Measurements from ENCODE around the gene MYT1. TPM values are rescaled to one million over a fixed set of nuclear protein-coding genes. Genes with fewer than 3 reads are reported as not detected.

MYT1 gene
- total RNA-seq, 1 experiment from 2014 or later = 7.1 TPM

GRCh38 chr20:64279826-64280459, 115.7 kb downstream of the MYT1 start:
- Histone ChIP-seq H2AFZ (ENCODE audit: low read depth, low read length, poor library complexity, severe bottlenecking) (no peak overlapping the region), H3K4me3 (replicated peaks in 1 of 2; ENCODE audit: low read depth in 1 of 2, low read length in 2 of 2) (no peak overlapping the region), H3K79me2 (ENCODE audit: insufficient read depth, low read length) (no peaks in the 10 kb centered on the region), H3K27ac (ENCODE audit: low read depth, low read length) (no peak overlapping the region), H3K4me1 (ENCODE audit: control insufficient read depth in 1 of 2, insufficient read depth in 2 of 2, low read length in 2 of 2) (no peaks in the 10 kb centered on the region), H3K27me3 (ENCODE audit: insufficient read depth, low read length) (no peaks in the 10 kb centered on the region), H3K9me2 (ENCODE audit: insufficient read depth) (no peaks in the 10 kb centered on the region), H3K9me3 (ENCODE audit: control insufficient read depth in 1 of 2, insufficient read depth in 1 of 2, low read depth in 1 of 2, low read length in 2 of 2) (peaks cover 3 to 5% of the 10 kb centered on the region in 2 experiments; a peak in 2 of 4 replicates), H4K20me1 (ENCODE audit: insufficient read depth) (no peaks in the 10 kb centered on the region), H3K4me2 (ENCODE audit: low read length) (no peak overlapping the region), H3K9ac (ENCODE audit: low read length) (no peak overlapping the region), H3K36me3 (ENCODE audit: control insufficient read depth in 1 of 2, insufficient read depth in 2 of 2, low read length in 2 of 2) (no peaks in the 10 kb centered on the region; a peak in 1 of 4 replicates)
- BruUV-seq (replicated peaks) = no TSS peak
- TF ChIP-seq ZBTB33 (IDR thresholded peaks at IDR 0.05; ENCODE audit: extremely low read depth, insufficient replicate concordance, low read length) (no peak), REST (IDR thresholded peaks at IDR 0.05; ENCODE audit: low read depth) (no peak), CBX3 (IDR thresholded peaks at IDR 0.05; ENCODE audit: low read depth) (no peak), FOSL1 (IDR thresholded peaks at IDR 0.05; ENCODE audit: low read depth) (no peak), SRF (IDR thresholded peaks at IDR 0.05; ENCODE audit: low read depth) (no peak), ZNF274 (IDR thresholded peaks at IDR 0.05; ENCODE audit: low read depth, low read length) (no peak), EGR1 (IDR thresholded peaks at IDR 0.05; ENCODE audit: low read depth) (no peak), RAD21 (IDR thresholded peaks at IDR 0.05; ENCODE audit: low read depth) (no peak), SP1 (IDR thresholded peaks at IDR 0.05; ENCODE audit: low read depth) (no peak), ZFX (IDR thresholded peaks at IDR 0.05) (no peak), MAX (IDR thresholded peaks at IDR 0.05) (no peak), SIN3A (IDR thresholded peaks at IDR 0.05; ENCODE audit: low read depth) (no peak), TCF7L2 (IDR thresholded peaks at IDR 0.05; ENCODE audit: borderline replicate concordance, extremely low read depth, insufficient read depth, insufficient read length) (no peak), EZH2phosphoT487 (IDR thresholded peaks at IDR 0.05; ENCODE audit: borderline replicate concordance) (no peak), POLR2A (IDR thresholded peaks at IDR 0.05; ENCODE audit: borderline replicate concordance, extremely low read depth, insufficient read depth, insufficient read length) (no peak), ELF1 (IDR thresholded peaks at IDR 0.05; ENCODE audit: borderline replicate concordance, low read depth) (no peak), YY1 (IDR thresholded peaks at IDR 0.05; ENCODE audit: extremely low read depth, insufficient replicate concordance, low read depth, low read length) (no peak), CTCF (IDR thresholded peaks at IDR 0.05 in 2 of 3, conservative IDR thresholded peaks at IDR 0.05 in 1 of 3; ENCODE audit: borderline replicate concordance in 1 of 3, insufficient read depth in 1 of 3, low read depth in 2 of 3, low read length in 2 of 3) (no peak), ATF3 (IDR thresholded peaks at IDR 0.05) (no peak)
- RAD21 ChIA-PET (ENCODE audit: low non-redundant PET in 1 of 2, low total read pairs in 2 of 2, uncharacterized antibody in 2 of 2, unreplicated experiment in 2 of 2) = no interaction called here
- POLR2A ChIA-PET = no interaction called here
- ATAC-seq (no peak), DNase-seq (ENCODE audit: low read depth, low spot score) (no peak)
- intact Hi-C loops (cut with micrococcal nuclease) = no loop called here
- CTCF ChIA-PET = no interaction called here

Data from HCT116 (cell line).